Breast epithelium (tissue), 3 donors: ENCODE results near the gene SLC4A4.

Experiments
- POLR2A ChIP-seq: fragments of 450-650 bp; IDR thresholded peaks from one replicate; pipeline ENCODE4 v1.6.1; 2016; ENCODE audit warnings: antibody characterized with exemption, mild to moderate bottlenecking, moderate library complexity
- POLR2AphosphoS5 ChIP-seq, 3 donors: sonication (generic); formaldehyde crosslinking; IDR thresholded peaks; one replicate each; pipeline ENCODE4 v1.6.1; 2017; ENCODE audit warnings: antibody characterized with exemption in 3 of 3
- TF ChIP-seq, protein P1 (sequence below), 3 donors: fragments of 450-650 bp; IDR thresholded peaks; one replicate each; pipeline ENCODE4 v1.5.1; 2016 to 2017; ENCODE audit warnings: antibody characterized with exemption in 3 of 3, mild to moderate bottlenecking in 3 of 3, moderate library complexity in 3 of 3

DNA sequence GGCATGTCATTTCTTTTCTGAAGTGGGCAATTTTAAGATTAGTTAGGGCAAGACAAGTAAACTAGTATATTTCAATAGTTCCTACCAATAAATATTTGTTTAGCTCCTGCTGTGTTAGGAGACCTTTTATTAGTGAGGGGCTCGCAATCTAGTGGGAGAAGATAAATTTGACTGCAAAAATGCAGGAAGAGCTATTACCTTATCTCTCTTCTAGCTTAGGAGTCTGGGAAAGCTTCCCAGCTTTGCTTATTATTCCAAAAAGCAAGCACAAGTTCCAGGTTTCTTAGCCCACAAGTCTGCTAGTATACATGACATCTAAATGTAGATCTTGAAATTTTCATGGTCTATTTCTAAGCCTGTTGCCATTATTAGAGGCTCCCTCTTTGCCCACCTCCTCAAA, 254.0 kb downstream of the SLC4A4 start:
- TF ChIP-seq, protein P1, sequence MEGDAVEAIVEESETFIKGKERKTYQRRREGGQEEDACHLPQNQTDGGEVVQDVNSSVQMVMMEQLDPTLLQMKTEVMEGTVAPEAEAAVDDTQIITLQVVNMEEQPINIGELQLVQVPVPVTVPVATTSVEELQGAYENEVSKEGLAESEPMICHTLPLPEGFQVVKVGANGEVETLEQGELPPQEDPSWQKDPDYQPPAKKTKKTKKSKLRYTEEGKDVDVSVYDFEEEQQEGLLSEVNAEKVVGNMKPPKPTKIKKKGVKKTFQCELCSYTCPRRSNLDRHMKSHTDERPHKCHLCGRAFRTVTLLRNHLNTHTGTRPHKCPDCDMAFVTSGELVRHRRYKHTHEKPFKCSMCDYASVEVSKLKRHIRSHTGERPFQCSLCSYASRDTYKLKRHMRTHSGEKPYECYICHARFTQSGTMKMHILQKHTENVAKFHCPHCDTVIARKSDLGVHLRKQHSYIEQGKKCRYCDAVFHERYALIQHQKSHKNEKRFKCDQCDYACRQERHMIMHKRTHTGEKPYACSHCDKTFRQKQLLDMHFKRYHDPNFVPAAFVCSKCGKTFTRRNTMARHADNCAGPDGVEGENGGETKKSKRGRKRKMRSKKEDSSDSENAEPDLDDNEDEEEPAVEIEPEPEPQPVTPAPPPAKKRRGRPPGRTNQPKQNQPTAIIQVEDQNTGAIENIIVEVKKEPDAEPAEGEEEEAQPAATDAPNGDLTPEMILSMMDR (IDR thresholded peaks at IDR 0.05): no peak
- TF ChIP-seq POLR2A: no peak
- TF ChIP-seq POLR2AphosphoS5 (IDR thresholded peaks at IDR 0.05): no peak
